Panc1 (cell line): ENCODE measurements around the gene PTPN1. TPM values are rescaled to one million over a fixed set of nuclear protein-coding genes. Genes with fewer than 3 reads are reported as not detected.
A peak's percentile ranks its signal among the peaks of the same experiment; 100 is the strongest.

Source experiments
- ATAC-seq: fragments of 200-7000 bp; cut with Tn5 transposase; 2 replicates; pipeline ENCODE4 v1.9.1; 2020; ENCODE audit warnings: mild to moderate bottlenecking, moderate library complexity
- BruUV-seq: library from RNA; stranded (reverse); fragments of 400-500 nt; replicated peaks from 2 replicates; lab custom pipeline; 2021; lab: Mats Ljungman, UMichigan
- CTCF ChIA-PET: fragments of 300-600 bp; sonication (Branson Sonifier 250); formaldehyde crosslinking; loops from one replicate; lab custom pipeline; 2022; ENCODE audit warnings: antibody characterized with exemption; lab: Charles Lee
- POLR2A ChIA-PET: fragments of 300-600 bp; sonication (Branson Sonifier 250); formaldehyde crosslinking; loops from one replicate; lab custom pipeline; 2022; ENCODE audit warnings: antibody characterized with exemption; lab: Charles Lee
- DNase-seq: peaks from one replicate; pipeline ENCODE4 v3.0.0-alpha.2; 2010; ENCODE audit warnings: low read depth, low spot score
- H3K27ac ChIP-seq: 2 replicates; pipeline ENCODE4 v1.5.1; 2011; ENCODE audit warnings: mild to moderate bottlenecking, low read length, inconsistent platforms
- H3K27me3 ChIP-seq: fragments of 200-500 bp; sonication (Bioruptor generic); 2 replicates; pipeline ENCODE4 v1.6.0; 2014; ENCODE audit warnings: low read length, inconsistent platforms; ENCODE audit not compliant: control insufficient read depth, insufficient read depth
- H3K36me3 ChIP-seq: fragments of 200-500 bp; sonication (Bioruptor generic); 2 replicates; pipeline ENCODE4 v1.5.1; 2014; ENCODE audit warnings: inconsistent platforms, mild to moderate bottlenecking, low read length, moderate library complexity; ENCODE audit not compliant: control insufficient read depth, insufficient read depth
- H3K4me1 ChIP-seq: 2 replicates; pipeline ENCODE4 v1.5.1; 2011; ENCODE audit warnings: inconsistent platforms, mild to moderate bottlenecking, low read length, moderate library complexity; ENCODE audit not compliant: control insufficient read depth, insufficient read depth
- H3K4me3 ChIP-seq, 2 experiments: 2 replicates each; pipeline ENCODE4 v1.5.1; 2011 to 2012; ENCODE audit warnings: low read depth in 2 of 2, low read length in 2 of 2, mild to moderate bottlenecking in 2 of 2, inconsistent platforms in 1 of 2, moderate library complexity in 1 of 2
- H3K9me3 ChIP-seq: fragments of 200-500 bp; sonication (Bioruptor generic); 2 replicates; pipeline ENCODE4 v1.5.1; 2014; ENCODE audit warnings: low read depth, mild to moderate bottlenecking, inconsistent platforms, low read length, moderate library complexity; ENCODE audit not compliant: control insufficient read depth, insufficient read depth
- CTCF ChIP-seq: fragments of 450-650 bp; IDR thresholded peaks from 2 replicates; pipeline ENCODE4 v1.5.1; 2017; ENCODE audit warnings: mild to moderate bottlenecking
- POLR2AphosphoS5 ChIP-seq: IDR thresholded peaks from 2 replicates; pipeline ENCODE4 v1.6.1; 2012; ENCODE audit warnings: mild to moderate bottlenecking, low read depth, low read length, moderate library complexity
- REST ChIP-seq, 2 experiments: IDR thresholded peaks; 2 replicates each; pipeline ENCODE4 v1.6.1; 2011 to 2012; ENCODE audit warnings: low read depth in 2 of 2, control low read depth in 1 of 2, low read length in 1 of 2, mild to moderate bottlenecking in 1 of 2, moderate library complexity in 1 of 2; ENCODE audit not compliant: insufficient read depth in 1 of 2
- SIN3A ChIP-seq: IDR thresholded peaks from 2 replicates; pipeline ENCODE4 v1.6.1; 2012; ENCODE audit warnings: low read depth, mild to moderate bottlenecking, low read length, moderate library complexity, borderline replicate concordance; ENCODE audit not compliant: insufficient read depth
- TCF7L2 ChIP-seq: IDR thresholded peaks from 2 replicates; pipeline ENCODE4 v1.6.1; 2011; ENCODE audit warnings: mild to moderate bottlenecking, low read depth, low read length, inconsistent platforms
- in situ Hi-C: cut with HindIII; loops from 2 replicates; pipeline ENCODE4 v1.10.0; 2016; ENCODE audit warnings: low sequenced_read_pairs, low pct_unique_long_range_greater_than_20kb
- intact Hi-C: fragments of 100-400 bp; cut with micrococcal nuclease; formaldehyde crosslinking; loops from one replicate; pipeline ENCODE4 v1.10.0; 2022; ENCODE audit not compliant: unreplicated experiment
- total RNA-seq: library from RNA; stranded (reverse); gene quantifications from one replicate; pipeline ENCODE4 v1.2.1, GENCODE V29; 2021; ENCODE audit not compliant: unreplicated experiment

The PTPN1 gene
- total RNA-seq, 1 experiment from 2014 or later: 42.2 TPM

GRCh38 chr20:50546729-50547314 lies 36.6 kb downstream of the PTPN1 start:
- intact Hi-C loops (no loop called here), in situ Hi-C loops (no loop called here)
- CTCF ChIA-PET: no interaction called here
- H3K27ac ChIP-seq: peak overlapping the region; percentile 72
- no peak; the same call in 1 of the 2 replicates for ATAC-seq
- POLR2A ChIA-PET: interaction anchor here (0.7 kb wide), 1 partner anchor 15 kb away, joined by 5 read pairs; no protein-coding TSS in a partner anchor
- H3K27me3 ChIP-seq: no peaks in the 10 kb centered on the region
- H3K4me1 ChIP-seq: peaks cover 28% of the 10 kb centered on the region
- no peak for DNase-seq
- H3K9me3 ChIP-seq: no peaks in the 10 kb centered on the region
- TF ChIP-seq REST (IDR thresholded peaks at IDR 0.05; ENCODE audit: insufficient read depth in 1 of 2, low read depth in 2 of 2, low read length in 1 of 2) (no peak), POLR2AphosphoS5 (no peak), SIN3A (no peak), TCF7L2 (no peak), CTCF (no peak)
- H3K36me3 ChIP-seq: no peaks in the 10 kb centered on the region
- peak overlapping the region; percentile 4 to 9; a peak in 1 of 4 replicates for H3K4me3 ChIP-seq
- BruUV-seq: no TSS peak

GRCh38 chr20:50547964-50548363 lies 37.8 kb downstream of the PTPN1 start:
- Histone ChIP-seq H3K9me3 (no peaks in the 10 kb centered on the region), H3K27ac (no peak overlapping the region), H3K36me3 (no peaks in the 10 kb centered on the region), H3K27me3 (no peaks in the 10 kb centered on the region), H3K4me3 (no peak overlapping the region), H3K4me1 (peaks cover 16% of the 10 kb centered on the region)
- no peak for TF ChIP-seq SIN3A
- no peak for TF ChIP-seq TCF7L2
- TF ChIP-seq REST (IDR thresholded peaks at IDR 0.05; ENCODE audit: insufficient read depth in 1 of 2, low read depth in 2 of 2, low read length in 1 of 2): no peak
- intact Hi-C loops: no loop called here
- in situ Hi-C loops: no loop called here
- ATAC-seq (no peak), DNase-seq (no peak)
- POLR2A ChIA-PET: interaction anchor here (0.7 kb wide), 1 partner anchor 84 kb away, joined by 3 read pairs; no protein-coding TSS in a partner anchor
- CTCF ChIA-PET: no interaction called here
- BruUV-seq: no TSS peak
